Mesendoderm (in vitro differentiated cells): ENCODE data around the gene SVIL.
"Not testable (repeated sequence)": the region's sequence is repeated elsewhere in the genome, so short reads cannot be mapped to it uniquely, and the experiment has no call there.

Experiments
- DNase-seq: peaks from one replicate; pipeline ENCODE4 v3.0.0; 2013
- H2AK5ac ChIP-seq: 2 replicates; pipeline ENCODE4 v1.6.1; 2013; ENCODE audit warnings: low read length, inconsistent platforms
- H2BK120ac ChIP-seq: 2 replicates; pipeline ENCODE4 v1.6.1; 2013; ENCODE audit warnings: low read depth, mild to moderate bottlenecking, low read length, moderate library complexity, mixed read lengths
- H2BK15ac ChIP-seq: replicated peaks from 2 replicates; pipeline ENCODE4 v1.6.1; 2013; ENCODE audit warnings: low read depth, mild to moderate bottlenecking, moderate library complexity
- H2BK5ac ChIP-seq: 2 replicates; pipeline ENCODE4 v1.6.1; 2013; ENCODE audit warnings: low read length, inconsistent platforms
- H3K18ac ChIP-seq: 2 replicates; pipeline ENCODE4 v1.6.1; 2013; ENCODE audit warnings: mild to moderate bottlenecking, low read length, mixed read lengths
- H3K23ac ChIP-seq: one replicate; pipeline ENCODE4 v1.6.1; 2013; ENCODE audit warnings: low read length
- H3K27ac ChIP-seq: 2 replicates; pipeline ENCODE4 v1.5.1; 2013; ENCODE audit warnings: low read depth, mild to moderate bottlenecking, inconsistent platforms, low read length, moderate library complexity
- H3K27me3 ChIP-seq: 2 replicates; pipeline ENCODE4 v1.6.1; 2013; ENCODE audit warnings: low read length, control low read depth, mild to moderate bottlenecking, inconsistent platforms; ENCODE audit not compliant: insufficient read depth, poor library complexity
- H3K36me3 ChIP-seq: 2 replicates; pipeline ENCODE4 v1.6.1; 2013; ENCODE audit warnings: low read length, inconsistent platforms; ENCODE audit not compliant: control insufficient read depth, insufficient read depth
- H3K4ac ChIP-seq: one replicate; pipeline ENCODE4 v1.6.1; 2013; ENCODE audit warnings: low read depth, mild to moderate bottlenecking, low read length, moderate library complexity
- H3K4me1 ChIP-seq: 2 replicates; pipeline ENCODE4 v1.6.1; 2013; ENCODE audit warnings: low read depth, low read length, inconsistent platforms; ENCODE audit not compliant: control insufficient read depth
- H3K4me2 ChIP-seq: 2 replicates; pipeline ENCODE4 v1.6.1; 2013; ENCODE audit warnings: low read length
- H3K4me3 ChIP-seq: 2 replicates; pipeline ENCODE4 v1.5.1; 2013; ENCODE audit warnings: mild to moderate bottlenecking, low read length
- H3K56ac ChIP-seq: one replicate; pipeline ENCODE4 v1.6.1; 2013; ENCODE audit warnings: low read length
- H3K79me1 ChIP-seq: 2 replicates; pipeline ENCODE4 v1.6.1; 2013; ENCODE audit warnings: low read length, inconsistent platforms
- H3K79me2 ChIP-seq: 2 replicates; pipeline ENCODE4 v1.6.1; 2013; ENCODE audit warnings: mild to moderate bottlenecking, low read length; ENCODE audit not compliant: control insufficient read depth, insufficient read depth
- H3K9ac ChIP-seq: 2 replicates; pipeline ENCODE4 v1.6.1; 2013; ENCODE audit warnings: low read length, inconsistent platforms
- H4K5ac ChIP-seq: one replicate; pipeline ENCODE4 v1.6.1; 2013; ENCODE audit warnings: low read length
- H4K8ac ChIP-seq: one replicate; pipeline ENCODE4 v1.6.1; 2013; ENCODE audit warnings: low read depth, mild to moderate bottlenecking, control low read depth, low read length, moderate library complexity
- WGBS: extraction: QIAGEN DNeasy Blood & Tissue Kit; methylation state at CpG from one replicate; pipeline ENCODE4 v1.1.7; 2013; ENCODE audit warnings: low lambda C conversion rate, missing lambda C conversion rate; ENCODE audit not compliant: insufficient coverage; ENCODE audit errors: extremely low coverage; 5-methylcytosine and 5-hydroxymethylcytosine counted together

Gene SVIL

DNA sequence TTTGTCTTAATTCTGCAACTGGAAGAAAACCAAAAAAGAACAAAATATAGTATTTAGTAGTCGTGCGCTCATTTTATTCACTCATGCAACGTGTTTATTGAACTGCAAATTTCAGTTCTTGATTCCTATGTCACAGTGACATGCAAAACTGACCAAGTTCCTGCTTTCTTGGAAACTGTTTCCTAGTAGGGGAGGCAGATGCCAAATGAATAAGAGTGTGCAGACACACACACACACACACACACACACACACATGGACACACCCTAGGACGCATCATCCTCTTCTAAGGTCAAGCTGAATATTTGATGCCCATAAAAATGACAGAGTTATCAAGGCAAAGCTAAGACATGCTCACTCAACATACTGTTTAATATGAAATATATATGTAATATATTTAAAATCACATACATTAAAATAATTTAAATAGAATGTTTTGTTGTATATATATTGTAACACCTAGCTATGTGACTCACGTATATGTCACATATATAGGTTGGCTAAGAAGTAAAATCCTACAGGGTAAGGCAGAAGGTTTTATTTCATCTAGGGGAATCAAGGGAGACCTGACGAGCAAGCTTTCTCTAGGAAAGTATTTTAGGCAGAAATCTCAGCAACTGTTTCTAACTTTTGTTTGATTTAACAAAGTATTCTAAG lies 79.6 kb downstream of the SVIL start:
- H3K23ac ChIP-seq = no peak overlapping the region
- peaks cover 4% of the 10 kb centered on the region for H3K4me1 ChIP-seq
- H3K4ac ChIP-seq = no peak overlapping the region
- H3K9ac ChIP-seq = no peak overlapping the region
- H3K18ac ChIP-seq = no peak overlapping the region
- H2AK5ac ChIP-seq = no peak overlapping the region
- no peaks in the 10 kb centered on the region for H3K79me2 ChIP-seq
- no peak overlapping the region for H3K56ac ChIP-seq
- no peak overlapping the region for H3K4me2 ChIP-seq
- H3K79me1 ChIP-seq = no peaks in the 10 kb centered on the region
- WGBS = no CpG with 5 or more reads among the region's 6 CpGs
- no peak overlapping the region for H2BK120ac ChIP-seq
- no peaks in the 10 kb centered on the region for H3K27me3 ChIP-seq
- DNase-seq = no peak
- H4K5ac ChIP-seq = no peak overlapping the region
- H3K27ac ChIP-seq = no peak overlapping the region
- no peak overlapping the region for H2BK15ac ChIP-seq
- H4K8ac ChIP-seq = no peak overlapping the region
- no peak overlapping the region for H3K4me3 ChIP-seq
- no peak overlapping the region for H2BK5ac ChIP-seq
- peaks cover 3% of the 10 kb centered on the region for H3K36me3 ChIP-seq

DNA sequence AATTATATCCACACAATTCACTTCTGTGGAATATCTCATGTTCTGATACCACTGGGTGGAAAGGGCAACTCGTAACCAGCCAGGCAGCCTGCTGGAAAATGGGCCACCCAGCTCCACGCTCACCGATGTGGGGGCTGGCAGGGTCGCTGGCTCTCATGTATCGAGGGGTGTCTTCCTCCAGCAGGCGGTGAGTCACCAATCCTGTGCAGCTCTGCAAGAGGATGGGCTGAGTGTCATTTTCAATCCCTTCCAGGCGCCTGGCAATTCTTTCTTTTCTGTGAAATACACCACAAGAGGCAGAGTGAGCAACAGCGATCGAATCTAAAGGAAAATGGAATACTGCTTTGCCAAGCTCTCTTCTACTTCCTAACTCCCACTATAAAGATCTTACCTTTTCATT lies 80.1 kb downstream of the SVIL start:
- DNase-seq = peak; percentile 60
- no peak overlapping the region for H3K4me2 ChIP-seq

DNA sequence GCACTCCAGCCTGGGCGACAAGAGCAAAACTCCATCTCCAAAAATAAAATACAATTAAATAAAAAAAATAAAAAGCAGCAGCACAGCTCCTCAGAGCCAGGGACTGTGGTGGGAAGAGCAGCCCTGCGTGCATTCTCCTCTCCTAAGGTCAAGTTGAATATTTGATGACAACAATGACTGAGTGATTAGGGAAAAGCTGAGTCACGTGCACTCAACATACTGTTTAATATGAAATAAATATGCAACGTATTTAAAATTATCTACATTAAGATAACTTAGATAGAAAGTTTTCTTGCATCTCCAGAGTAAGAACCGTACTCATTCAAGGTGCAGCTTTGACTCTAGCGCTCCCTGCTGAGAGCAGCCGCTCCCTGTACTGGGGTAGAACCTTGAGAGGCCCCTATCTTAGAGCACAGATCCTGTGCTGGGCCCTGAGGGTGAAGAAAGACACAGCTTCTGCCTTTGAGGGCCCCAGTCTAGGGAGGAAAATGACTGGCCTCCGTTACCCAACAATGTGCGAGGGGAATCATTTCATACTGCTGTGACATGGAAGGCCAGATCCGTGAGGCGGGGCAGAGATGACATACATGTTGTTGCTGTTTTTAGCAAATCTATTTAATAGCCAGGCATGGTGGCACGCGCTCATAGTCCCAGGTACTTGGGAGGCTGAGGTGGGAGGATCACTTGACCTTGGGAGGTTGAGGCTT lies 81.1 kb downstream of the SVIL start:
- H3K79me2 ChIP-seq = no peaks in the 10 kb centered on the region
- peaks cover 4% of the 10 kb centered on the region for H3K4me1 ChIP-seq
- DNase-seq = no peak

More for the DNA sequence above, 80.1 kb downstream of the SVIL start:
- Histone ChIP-seq H4K8ac (no peak overlapping the region), H3K4me3 (no peak overlapping the region), H3K4ac (no peak overlapping the region), H3K27me3 (no peaks in the 10 kb centered on the region), H3K23ac (no peak overlapping the region), H2BK120ac (no peak overlapping the region), H4K5ac (no peak overlapping the region), H3K18ac (no peak overlapping the region), H3K56ac (no peak overlapping the region), H2BK5ac (no peak overlapping the region), H3K4me1 (peaks cover 4% of the 10 kb centered on the region), H3K79me2 (no peaks in the 10 kb centered on the region), H3K9ac (no peak overlapping the region), H3K36me3 (peaks cover 3% of the 10 kb centered on the region), H2BK15ac (no peak overlapping the region), H2AK5ac (no peak overlapping the region), H3K79me1 (no peaks in the 10 kb centered on the region), H3K27ac (no peak overlapping the region)
- WGBS = no CpG with 5 or more reads among the region's 9 CpGs

DNA sequence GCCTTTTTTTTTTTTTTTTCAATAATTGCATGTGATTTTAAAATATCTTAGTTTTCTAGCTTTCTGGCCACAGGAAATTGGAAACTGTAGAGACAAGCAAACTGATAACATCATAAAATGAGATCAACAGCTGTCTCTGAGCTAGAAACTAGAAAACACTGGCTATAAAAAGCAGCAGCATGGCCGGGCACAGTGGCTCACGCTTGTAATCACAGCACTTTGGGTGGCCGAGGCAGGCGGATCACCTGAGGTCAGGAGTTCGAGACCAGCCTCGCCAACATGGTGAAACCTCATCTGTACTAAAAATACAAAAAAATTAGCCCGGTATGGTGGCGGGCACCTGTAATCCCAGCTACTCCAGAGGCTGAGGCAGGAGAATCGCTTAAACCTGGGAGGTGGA lies 81.7 kb downstream of the SVIL start:
- H3K56ac ChIP-seq, H2BK15ac ChIP-seq, H3K23ac ChIP-seq, H4K5ac ChIP-seq, H3K79me1 ChIP-seq, H3K9ac ChIP-seq, H3K27ac ChIP-seq, H3K79me2 ChIP-seq, H3K36me3 ChIP-seq, H3K4ac ChIP-seq, H4K8ac ChIP-seq, H2AK5ac ChIP-seq, DNase-seq, H3K27me3 ChIP-seq, H3K4me1 ChIP-seq, H3K4me3 ChIP-seq, H2BK5ac ChIP-seq, H3K4me2 ChIP-seq, H2BK120ac ChIP-seq, H3K18ac ChIP-seq: not testable (repeated sequence)
- WGBS = no CpG with 5 or more reads among the region's 9 CpGs

More for the DNA sequence above, 81.1 kb downstream of the SVIL start:
- Histone ChIP-seq H4K5ac (no peak overlapping the region), H4K8ac (no peak overlapping the region), H3K18ac (no peak overlapping the region), H2BK120ac (no peak overlapping the region), H2BK5ac (no peak overlapping the region), H3K56ac (no peak overlapping the region), H3K4me3 (no peak overlapping the region), H3K4me2 (no peak overlapping the region), H3K23ac (no peak overlapping the region), H3K79me1 (no peaks in the 10 kb centered on the region), H2AK5ac (no peak overlapping the region), H3K27ac (no peak overlapping the region), H2BK15ac (no peak overlapping the region), H3K27me3 (no peaks in the 10 kb centered on the region), H3K36me3 (peaks cover 3% of the 10 kb centered on the region), H3K4ac (no peak overlapping the region), H3K9ac (no peak overlapping the region)
- no CpG with 5 or more reads among the region's 13 CpGs for WGBS

DNA sequence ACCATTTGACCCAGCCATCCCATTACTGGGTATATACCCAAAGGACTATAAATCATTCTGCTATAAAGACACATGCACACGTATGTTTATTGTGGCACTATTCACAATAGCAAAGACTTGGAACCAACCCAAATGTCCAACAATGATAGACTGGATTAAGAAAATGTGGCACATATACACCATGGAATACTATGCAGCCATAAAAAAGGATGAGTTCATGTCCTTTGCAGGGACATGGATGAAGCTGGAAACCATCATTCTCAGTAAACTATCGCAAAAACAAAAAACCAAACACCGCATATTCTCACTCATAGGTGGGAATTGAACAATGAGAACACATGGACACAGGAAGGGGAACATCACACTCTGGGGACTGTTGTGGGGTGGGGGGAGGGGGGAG lies 85.3 kb downstream of the SVIL start:
- not testable (repeated sequence) for H3K36me3 ChIP-seq, H3K4me2 ChIP-seq

More for the DNA sequence above, 85.3 kb downstream of the SVIL start:
- no CpG with 5 or more reads among the region's 3 CpGs for WGBS
- H2BK120ac ChIP-seq, H3K79me2 ChIP-seq, H3K79me1 ChIP-seq, H3K4me1 ChIP-seq, H3K23ac ChIP-seq, H3K9ac ChIP-seq, H4K5ac ChIP-seq, H2BK15ac ChIP-seq, H4K8ac ChIP-seq, DNase-seq, H3K27me3 ChIP-seq, H3K56ac ChIP-seq, H2BK5ac ChIP-seq, H3K27ac ChIP-seq, H3K18ac ChIP-seq, H3K4me3 ChIP-seq, H3K4ac ChIP-seq, H2AK5ac ChIP-seq: not testable (repeated sequence)
